GM12878 (cell line): ENCODE data around the gene SLIRP. TPM values are rescaled to one million over a fixed set of nuclear protein-coding genes. Genes with fewer than 3 reads are reported as not detected.

Experiments used
- ATAC-seq: fragments of 200-7000 bp; cut with Tn5 transposase; 3 replicates; pipeline ENCODE4 v1.9.1; 2020; ENCODE audit warnings: mild to moderate bottlenecking, moderate library complexity
- BruUV-seq: library from RNA; stranded (reverse); fragments of 400-500 nt; replicated peaks from 2 replicates; lab custom pipeline; 2021; lab: Mats Ljungman, UMichigan
- CTCF ChIA-PET: fragments of 300-600 bp; sonication (Branson Sonifier 250); formaldehyde crosslinking; extraction: SDS; loops from one replicate; lab custom pipeline; 2021; ENCODE audit warnings: inconsistent platforms; lab: Yijun Ruan, JAX
- POLR2A ChIA-PET: fragments of 350-600 bp; formaldehyde crosslinking; extraction: SDS; loops from one replicate; lab custom pipeline; 2021; ENCODE audit warnings: inconsistent platforms; lab: Charles Lee
- RAD21 ChIA-PET: fragments of 300-600 bp; sonication (Branson Sonifier 250); formaldehyde crosslinking; loops from one replicate; lab custom pipeline; 2023; ENCODE audit warnings: antibody characterized with exemption; ENCODE audit not compliant: unreplicated experiment; lab: Charles Lee
- SMC1A ChIA-PET: fragments of 300-600 bp; sonication (Branson Sonifier 250); formaldehyde crosslinking; loops from one replicate; lab custom pipeline; 2023; ENCODE audit not compliant: unreplicated experiment, uncharacterized antibody; lab: Charles Lee
- DNase-seq: peaks from one replicate; pipeline ENCODE4 v3.0.0-alpha.2; 2011; ENCODE audit warnings: low read depth, low spot score
- FAIRE-seq: peaks from 3 replicates; lab custom pipeline; 2011; peaks lifted over from hg19 to GRCh38; lab: Jason Lieb, UNC
- H2AFZ ChIP-seq: 2 replicates; pipeline ENCODE4 v1.6.0; 2011; ENCODE audit warnings: low read depth, low read length, control low read depth; ENCODE audit not compliant: control insufficient read depth
- H3K27ac ChIP-seq: 2 replicates; pipeline ENCODE4 v1.5.1; 2011; ENCODE audit warnings: control low read depth; ENCODE audit not compliant: control insufficient read depth, insufficient read depth
- H3K27me3 ChIP-seq, 2 experiments: replicated peaks in 1 of 2; 2 replicates each; pipeline versions ENCODE4 v1.6.0 to v1.6.1; 2011; ENCODE audit warnings: low read length in 1 of 2; ENCODE audit not compliant: control insufficient read depth in 2 of 2, insufficient read depth in 2 of 2
- H3K36me3 ChIP-seq, 2 experiments: 2 replicates each; pipeline ENCODE4 v1.5.1; 2011; ENCODE audit warnings: low read length in 1 of 2; ENCODE audit not compliant: control insufficient read depth in 2 of 2, insufficient read depth in 2 of 2
- H3K4me1 ChIP-seq: 2 replicates; pipeline ENCODE4 v1.6.1; 2011; ENCODE audit warnings: mild to moderate bottlenecking, low read length, moderate library complexity, mixed read lengths; ENCODE audit not compliant: control insufficient read depth, insufficient read depth
- H3K4me2 ChIP-seq: 2 replicates; pipeline ENCODE4 v1.6.0; 2011; ENCODE audit warnings: control low read depth; ENCODE audit not compliant: control insufficient read depth, insufficient read depth
- H3K4me3 ChIP-seq: fragments of 200-600 bp; sonication (generic); 2 replicates; pipeline ENCODE4 v1.5.1; 2016
- H3K79me2 ChIP-seq: 2 replicates; pipeline ENCODE4 v1.6.0; 2011; ENCODE audit warnings: low read length; ENCODE audit not compliant: control insufficient read depth, insufficient read depth
- H3K9ac ChIP-seq: 2 replicates; pipeline ENCODE4 v1.8.0; 2011; ENCODE audit warnings: low read length, control low read depth, mixed read lengths; ENCODE audit not compliant: control insufficient read depth, insufficient read depth
- H3K9me3 ChIP-seq: replicated peaks from 3 replicates; pipeline ENCODE4 v1.5.1; 2011; ENCODE audit warnings: mild to moderate bottlenecking, low read length; ENCODE audit not compliant: control insufficient read depth, insufficient read depth
- H4K20me1 ChIP-seq: 2 replicates; pipeline ENCODE4 v1.6.0; 2011; ENCODE audit not compliant: control insufficient read depth, insufficient read depth
- ASH2L ChIP-seq: fragments of 300-600, 200-600 bp; sonication (generic); IDR thresholded peaks from 2 replicates; pipeline ENCODE4 v1.6.1; 2017; ENCODE audit warnings: low read depth, mild to moderate bottlenecking, borderline replicate concordance
- BCL11A ChIP-seq: IDR thresholded peaks from 2 replicates; pipeline ENCODE4 v1.6.1; 2011; ENCODE audit warnings: low read depth, low read length
- BHLHE40 ChIP-seq, 2 experiments: fragments of 450-650 bp in 1 of 2; IDR thresholded peaks; 2 replicates each; pipeline ENCODE4 v1.6.1; 2011 to 2017; ENCODE audit warnings: low read depth in 2 of 2, borderline replicate concordance in 1 of 2, improper control_type of control experiment in 1 of 2, low read length in 1 of 2, mild to moderate bottlenecking in 1 of 2
- CBX3 ChIP-seq: fragments of 200-600 bp; sonication (generic); IDR thresholded peaks from 2 replicates; pipeline ENCODE4 v1.6.1; 2016; ENCODE audit warnings: low read depth, borderline replicate concordance
- CHD1 ChIP-seq: IDR thresholded peaks from 2 replicates; pipeline ENCODE4 v1.6.1; 2012; ENCODE audit warnings: low read depth, low read length, improper control_type of control experiment
- NBN ChIP-seq: fragments of 450-650 bp; IDR thresholded peaks from 2 replicates; pipeline ENCODE4 v1.6.1; 2016
- POLR2AphosphoS5 ChIP-seq: IDR thresholded peaks from 2 replicates; pipeline ENCODE4 v1.6.1; 2011; ENCODE audit warnings: mild to moderate bottlenecking, low read length, inconsistent platforms
- POU2F2 ChIP-seq: IDR thresholded peaks from 3 replicates; pipeline ENCODE4 v1.6.1; 2011; ENCODE audit warnings: low read depth, mild to moderate bottlenecking, low read length, borderline replicate concordance
- RUNX3 ChIP-seq: IDR thresholded peaks from 2 replicates; pipeline ENCODE4 v1.6.1; 2012; ENCODE audit warnings: low read length, inconsistent platforms
- SREBF2 ChIP-seq: IDR thresholded peaks from 2 replicates; pipeline ENCODE4 v1.6.1; 2012; ENCODE audit warnings: mild to moderate bottlenecking, low read length
- ZNF274 ChIP-seq: IDR thresholded peaks from one replicate; pipeline ENCODE4 v1.8.0; 2011; ENCODE audit not compliant: insufficient read length, insufficient read depth
- WGBS: methylation state at CpG from one replicate; pipeline ENCODE4 v1.1.6; 2016; ENCODE audit warnings: low lambda C conversion rate; ENCODE audit not compliant: insufficient replicate concordance, insufficient coverage; ENCODE audit errors: missing lambda C conversion rate; 5-methylcytosine and 5-hydroxymethylcytosine counted together
- in situ Hi-C: fragments of 300-500 bp; cut with MboI; formaldehyde crosslinking; loops from 9 replicates; pipeline ENCODE4 v1.14.3; 2018; ENCODE audit warnings: mixed read lengths
- intact Hi-C: fragments of 100-400 bp; cut with micrococcal nuclease; formaldehyde crosslinking; loops from one replicate; pipeline ENCODE4 v1.14.2; 2022; ENCODE audit not compliant: unreplicated experiment
- polyA plus RNA-seq, 11 experiments: library from polyadenylated mRNA; depleted of rRNA in 4 of 11; unstranded in 6 of 11; stranded (reverse) in 5 of 11; fragments of >200 nt; fragmentation: Nextera tagmentation in 4 of 11; fragmentation: Illumina TruSeq in 1 of 11; extraction: Ambion mirVana in 4 of 11; extraction: Trizol in 1 of 11; gene quantifications; 1 replicate in 1 of 11; 2 replicates in 10 of 11; pipeline versions ENCODE4 v1.2.1 to v1.2.3, GENCODE V29; 2011 to 2016; ENCODE audit warnings: inconsistent platforms in 2 of 11, missing spikeins in 2 of 11, low read depth in 1 of 11
- total RNA-seq, 4 experiments: library from RNA; depleted of rRNA in 3 of 4; stranded (reverse); fragments of >200 nt in 3 of 4; fragmentation: Illumina TruSeq in 1 of 4; extraction: Trizol in 1 of 4; gene quantifications; 2 replicates each; pipeline versions ENCODE4 v1.2.1 to v1.2.3, GENCODE V29; 2013 to 2021
- TF ChIP-seq, protein P1 (sequence below): IDR thresholded peaks from 2 replicates; pipeline ENCODE4 v1.6.1; 2011; ENCODE audit warnings: borderline replicate concordance, low read depth, mild to moderate bottlenecking, moderate library complexity, low read length; ENCODE audit not compliant: insufficient read depth, poor library complexity, severe bottlenecking

Gene SLIRP
- total and polyA plus RNA-seq, 10 of the 15 experiments (the other 5 are each of a cell fraction or from before 2014, with no cell fraction given), result 196 to 1,510 (median 596) TPM

DNA sequence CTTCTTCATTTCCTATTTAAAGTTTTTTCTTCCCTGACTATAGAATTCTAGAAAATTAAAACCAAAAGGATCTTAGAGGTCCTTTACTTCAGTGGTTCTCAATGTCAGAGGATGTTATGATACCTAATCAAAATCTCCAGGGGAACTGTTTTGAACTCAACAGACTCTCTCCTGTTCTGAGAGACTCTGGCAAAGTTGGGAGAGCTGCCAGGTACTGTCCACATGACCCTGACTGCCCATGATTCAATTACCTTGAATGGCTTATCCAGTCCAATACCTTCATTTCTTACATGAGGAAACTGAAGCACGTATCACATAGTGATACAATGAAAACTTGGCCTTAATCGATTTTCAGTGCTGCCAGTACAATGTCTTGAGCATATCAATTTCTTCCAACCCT, 16.6 kb upstream of the SLIRP start:
- no peaks in the 10 kb centered on the region for H3K79me2 ChIP-seq
- RAD21 ChIA-PET, result no interaction called here
- CTCF ChIA-PET, result interaction anchor here (1.0 kb wide), 1 partner anchor 12 kb away, joined by 3 read pairs; no protein-coding TSS in a partner anchor
- no TSS peak for BruUV-seq
- H4K20me1 ChIP-seq, result no peaks in the 10 kb centered on the region
- H3K4me3 ChIP-seq, result no peak overlapping the region
- 96% methylated on average over 2 of the region's 2 CpGs for WGBS
- H3K27ac ChIP-seq, result no peak overlapping the region
- no peaks in the 10 kb centered on the region for H3K9me3 ChIP-seq
- in situ Hi-C loops, result no loop called here
- ATAC-seq (no peak), FAIRE-seq (no peak), DNase-seq (no peak)
- no peak overlapping the region for H3K4me2 ChIP-seq
- no peak overlapping the region for H3K9ac ChIP-seq
- H3K4me1 ChIP-seq, result no peaks in the 10 kb centered on the region
- SMC1A ChIA-PET, result no interaction called here
- no peak overlapping the region for H2AFZ ChIP-seq
- no peaks in the 10 kb centered on the region for H3K27me3 ChIP-seq
- intact Hi-C loops, result no loop called here
- TF ChIP-seq POU2F2 (no peak), ZNF274 (no peak), CBX3 (no peak), ASH2L (no peak), POLR2AphosphoS5 (no peak), NBN (no peak), BCL11A (no peak), SREBF2 (no peak), RUNX3 (no peak), BHLHE40 (IDR thresholded peaks at IDR 0.05; ENCODE audit: borderline replicate concordance in 1 of 2, low read depth in 2 of 2, low read length in 1 of 2) (no peak), CHD1 (no peak)
- TF ChIP-seq, protein P1, sequence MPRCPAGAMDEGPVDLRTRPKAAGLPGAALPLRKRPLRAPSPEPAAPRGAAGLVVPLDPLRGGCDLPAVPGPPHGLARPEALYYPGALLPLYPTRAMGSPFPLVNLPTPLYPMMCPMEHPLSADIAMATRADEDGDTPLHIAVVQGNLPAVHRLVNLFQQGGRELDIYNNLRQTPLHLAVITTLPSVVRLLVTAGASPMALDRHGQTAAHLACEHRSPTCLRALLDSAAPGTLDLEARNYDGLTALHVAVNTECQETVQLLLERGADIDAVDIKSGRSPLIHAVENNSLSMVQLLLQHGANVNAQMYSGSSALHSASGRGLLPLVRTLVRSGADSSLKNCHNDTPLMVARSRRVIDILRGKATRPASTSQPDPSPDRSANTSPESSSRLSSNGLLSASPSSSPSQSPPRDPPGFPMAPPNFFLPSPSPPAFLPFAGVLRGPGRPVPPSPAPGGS, result no peak
- POLR2A ChIA-PET, result interaction anchor here (0.5 kb wide), 1 partner anchor 110 kb away, joined by 5 read pairs; no protein-coding TSS in a partner anchor
- peaks cover 2 to 9% of the 10 kb centered on the region in 2 experiments; a peak in 3 of 4 replicates for H3K36me3 ChIP-seq
